CD4-positive, alpha-beta T cell (primary cell): ENCODE results near the gene OSGEPL1. TPM values are rescaled to one million over a fixed set of nuclear protein-coding genes. Genes with fewer than 3 reads are reported as not detected.

Experiments used
- ATAC-seq: fragments of 200-7000 bp; cut with Tn5 transposase; one replicate; pipeline ENCODE4 v1.10.0; 2022; ENCODE audit warnings: mild to moderate bottlenecking; ENCODE audit not compliant: poor library complexity
- CTCF ChIA-PET: fragments of 350-600 bp; sonication (Branson Sonifier 250); formaldehyde crosslinking; loops from one replicate; lab custom pipeline; 2021; ENCODE audit warnings: antibody characterized with exemption, inconsistent platforms; lab: Charles Lee
- POLR2A ChIA-PET: fragments of 350-600 bp; sonication (Branson Sonifier 250); formaldehyde crosslinking; loops from one replicate; lab custom pipeline; 2021; ENCODE audit warnings: antibody characterized with exemption, inconsistent platforms; lab: Charles Lee
- DNase-seq, 14 experiments: peaks; one replicate each; pipeline ENCODE4 v3.0.0-alpha.2; 2013 to 2020; ENCODE audit warnings: mixed read lengths in 2 of 14
- H3K27ac ChIP-seq, 2 donors: one replicate each; pipeline versions ENCODE4 v1.5.1 to v1.7.0; 2013; ENCODE audit warnings: low read length in 2 of 2, low read depth in 1 of 2, mild to moderate bottlenecking in 1 of 2
- H3K27me3 ChIP-seq, 2 experiments: 1 replicate in 1 of 2; 2 replicates in 1 of 2; pipeline versions ENCODE4 v1.6.1 to v1.7.0; 2013; ENCODE audit warnings: low read length in 2 of 2, control low read depth in 1 of 2, mild to moderate bottlenecking in 1 of 2, moderate library complexity in 1 of 2; ENCODE audit not compliant: insufficient read depth in 2 of 2, control insufficient read depth in 1 of 2
- H3K36me3 ChIP-seq: one replicate; pipeline ENCODE4 v1.6.1; 2013; ENCODE audit warnings: low read length, control low read depth; ENCODE audit not compliant: insufficient read depth
- H3K4me1 ChIP-seq: one replicate; pipeline ENCODE4 v1.6.1; 2013; ENCODE audit warnings: low read length, control low read depth; ENCODE audit not compliant: insufficient read depth
- H3K4me3 ChIP-seq: one replicate; pipeline ENCODE4 v1.5.1; 2013; ENCODE audit warnings: mild to moderate bottlenecking, low read length, moderate library complexity
- H3K9me3 ChIP-seq, 2 experiments: 1 replicate in 1 of 2; 2 replicates in 1 of 2; pipeline versions ENCODE4 v1.6.1 to v1.7.0; 2013; ENCODE audit warnings: low read length in 2 of 2, mild to moderate bottlenecking in 2 of 2, control low read depth in 1 of 2, moderate library complexity in 1 of 2; ENCODE audit not compliant: control insufficient read depth in 1 of 2, insufficient read depth in 1 of 2
- H3K27ac Mint-ChIP-seq: one replicate; pipeline ENCODE4 v1.8.0; 2020; ENCODE audit warnings: mixed read lengths
- H3K27me3 Mint-ChIP-seq: one replicate; pipeline ENCODE4 v1.8.0; 2021; ENCODE audit warnings: mixed read lengths
- H3K36me3 Mint-ChIP-seq: one replicate; pipeline ENCODE4 v1.8.0; 2021; ENCODE audit warnings: low read depth, mixed read lengths
- H3K4me1 Mint-ChIP-seq: one replicate; pipeline ENCODE4 v1.8.0; 2021; ENCODE audit warnings: low read depth, mixed read lengths
- H3K4me3 Mint-ChIP-seq: one replicate; pipeline ENCODE4 v1.8.0; 2020; ENCODE audit warnings: mild to moderate bottlenecking, mixed read lengths
- H3K9me3 Mint-ChIP-seq: one replicate; pipeline ENCODE4 v1.8.0; 2020; ENCODE audit warnings: mixed read lengths
- CTCF ChIP-seq: fragments of 200-600 bp; IDR thresholded peaks from one replicate; pipeline ENCODE4 v1.8.0; 2022; ENCODE audit warnings: antibody characterized with exemption, mild to moderate bottlenecking
- intact Hi-C, 2 experiments: fragments of 100-400 bp; cut with DNase I in 1 of 2; cut with micrococcal nuclease in 1 of 2; formaldehyde crosslinking; loops; one replicate each; pipeline versions ENCODE4 v1.15.1 to v1.9.0; 2023 to 2025; cut with DNase I, micrococcal nuclease
- total RNA-seq, 174 experiments: library from RNA in 2 of 174; stranded (reverse) in 2 of 174; gene quantifications; one replicate each; pipeline ENCODE4 v1.2.3 and lab custom pipeline; 2021 to 2026

Gene OSGEPL1
- total RNA-seq, 2 experiments from 2014 or later: 3.3 to 3.7 TPM

DNA sequence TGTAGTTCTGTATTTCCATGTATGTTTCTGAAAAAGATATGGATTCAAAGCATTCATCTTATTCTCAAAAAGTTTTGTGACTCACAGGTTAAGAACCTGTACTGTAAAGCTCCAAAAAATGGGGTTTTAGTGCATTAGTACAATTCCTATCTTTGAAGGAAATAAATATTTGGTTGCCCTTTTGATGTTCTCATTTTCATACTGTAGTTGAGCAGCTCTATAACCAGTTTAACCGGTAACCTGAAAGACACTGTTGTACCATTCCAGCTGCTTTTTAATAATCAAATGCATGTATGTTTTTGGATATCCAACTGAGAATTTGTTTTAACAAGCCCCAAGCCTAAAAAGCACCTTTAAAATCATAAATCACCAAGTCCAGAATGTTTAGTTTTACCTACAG is 9.6 kb upstream of the OSGEPL1 start:
- Mint-ChIP-seq H3K4me3 (no peak overlapping the region), H3K36me3 (peaks cover 89% of the 10 kb centered on the region), H3K4me1 (peaks cover 12% of the 10 kb centered on the region), H3K27me3 (no peaks in the 10 kb centered on the region), H3K9me3 (no peaks in the 10 kb centered on the region), H3K27ac (peak overlapping the region; percentile 39)
- no peaks in the 10 kb centered on the region for H3K9me3 ChIP-seq
- no peak overlapping the region for H3K4me3 ChIP-seq
- H3K4me1 ChIP-seq: no peaks in the 10 kb centered on the region
- DNase-seq (no peak), ATAC-seq (no peak)
- intact Hi-C loops: loop anchor here in 1 of 2 experiments (10.0 kb wide), 1 partner anchor 633 kb away; the partner anchor contains the start of gene MFSD6
- no peak overlapping the region for H3K27ac ChIP-seq
- peaks cover 80% of the 10 kb centered on the region for H3K36me3 ChIP-seq
- ChIA-PET CTCF (interaction anchor here (1.3 to 2.0 kb wide), 3 partner anchors 10 to 110 kb away, joined by 3 to 11 read pairs (median 4); partner anchors contain the start of gene OSGEPL1), POLR2A (interaction anchor here (5.1 kb wide), 1 partner anchor 9 kb away, joined by 23 read pairs; the partner anchor contains the start of gene OSGEPL1)
- no peaks in the 10 kb centered on the region for H3K27me3 ChIP-seq
- TF ChIP-seq CTCF: no peak

GRCh38 chr2:189770590-189771322 is 8.2 kb upstream of the OSGEPL1 start:
- Mint-ChIP-seq H3K4me1 (peaks cover 5% of the 10 kb centered on the region), H3K36me3 (peaks cover 82% of the 10 kb centered on the region), H3K9me3 (no peaks in the 10 kb centered on the region), H3K27ac (no peak overlapping the region), H3K27me3 (no peaks in the 10 kb centered on the region), H3K4me3 (no peak overlapping the region)
- no peak overlapping the region for H3K4me3 ChIP-seq
- H3K36me3 ChIP-seq: peaks cover 72% of the 10 kb centered on the region
- H3K9me3 ChIP-seq: no peaks in the 10 kb centered on the region
- ChIA-PET CTCF (interaction anchor here (1.3 kb wide), 1 partner anchor 16 kb away, joined by 4 read pairs; no protein-coding TSS in a partner anchor), POLR2A (no interaction called here)
- ATAC-seq: no peak
- TF ChIP-seq CTCF: no peak
- H3K4me1 ChIP-seq: no peaks in the 10 kb centered on the region
- no peak for DNase-seq
- no peaks in the 10 kb centered on the region for H3K27me3 ChIP-seq
- no peak overlapping the region for H3K27ac ChIP-seq
- intact Hi-C loops: loop anchor here in 1 of 2 experiments (10.0 kb wide), 1 partner anchor 634 kb away; the partner anchor contains the start of gene MFSD6

DNA sequence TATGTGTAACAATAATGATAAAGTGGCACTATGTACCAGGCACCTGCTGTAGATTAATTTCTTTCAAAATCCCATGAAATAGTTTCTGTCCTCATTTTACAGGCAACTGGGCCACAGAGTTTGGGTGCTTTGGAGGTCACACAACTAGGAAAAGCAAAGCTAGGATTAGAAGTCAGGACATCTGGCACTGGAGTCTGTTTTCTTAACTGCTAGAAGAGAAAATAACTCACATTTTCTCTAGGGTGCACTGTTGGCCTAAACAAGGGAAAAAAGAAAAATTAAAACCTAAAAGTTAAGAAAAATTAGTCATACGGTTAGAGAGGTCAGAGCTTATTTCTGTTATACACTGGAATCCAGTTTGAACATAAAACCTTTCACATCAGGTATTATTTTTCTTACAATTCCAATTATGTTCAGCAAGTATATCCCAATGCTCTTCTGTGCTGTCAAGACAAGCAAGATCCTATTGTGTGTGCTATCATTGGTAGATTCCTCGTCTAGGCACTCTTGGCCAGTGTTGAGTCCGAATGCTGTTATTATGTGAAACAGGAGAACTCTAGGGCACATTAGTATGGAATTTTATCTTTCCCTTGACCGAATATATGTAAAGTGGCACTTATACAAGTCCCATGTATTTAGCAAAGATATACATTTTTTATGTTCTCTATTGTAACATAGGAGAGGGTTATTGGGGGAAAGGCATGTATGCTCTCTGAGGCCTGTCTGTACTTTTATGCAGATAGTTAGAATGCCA is 1.5 kb upstream of the OSGEPL1 start:
- DNase-seq (no peak), ATAC-seq (no peak)
- H3K4me3 Mint-ChIP-seq: peak overlapping the region; percentile 62
- H3K4me1 ChIP-seq: peaks cover 9% of the 10 kb centered on the region
- no peaks in the 10 kb centered on the region for H3K9me3 Mint-ChIP-seq
- no peaks in the 10 kb centered on the region for H3K27me3 ChIP-seq
- peaks cover 17% of the 10 kb centered on the region for H3K4me1 Mint-ChIP-seq
- peak overlapping the region; percentile 100 for H3K27ac Mint-ChIP-seq
- no peak overlapping the region for H3K4me3 ChIP-seq
- H3K36me3 Mint-ChIP-seq: peaks cover 32% of the 10 kb centered on the region
- CTCF ChIA-PET: interaction anchor here (0.7 to 3.0 kb wide), 6 partner anchors 15 to 322 kb away, joined by 3 to 23 read pairs (median 16); partner anchors contain the start of genes ANKAR, ASNSD1, ORMDL1 and PMS1
- POLR2A ChIA-PET: interaction anchor here (0.7 to 4.2 kb wide), 6 partner anchors 11 to 1864 kb away, joined by 5 to 96 read pairs (median 17); partner anchors contain the start of genes ASNSD1, GLS, ORMDL1 and PMS1
- no peak overlapping the region for H3K27ac ChIP-seq
- H3K36me3 ChIP-seq: peaks cover 14% of the 10 kb centered on the region
- intact Hi-C loops: loop anchor here (2.0 to 10.0 kb wide), 4 partner anchors 19 to 883 kb away; partner anchors contain the start of genes ANKAR (in 1 of the 2) and NAB1 (in 1 of the 2)
- no peaks in the 10 kb centered on the region for H3K9me3 ChIP-seq
- no peaks in the 10 kb centered on the region for H3K27me3 Mint-ChIP-seq
- no peak for TF ChIP-seq CTCF
